GM19452 (cell line): ENCODE data around the gene ADCK2.
"Not testable (repeated sequence)": the region's sequence is repeated elsewhere in the genome, so short reads cannot be mapped to it uniquely, and the experiment has no call there.

Source experiments
- ATAC-seq: cut with Tn5 transposase; IDR thresholded peaks from one replicate; pipeline ENCODE4 v1.9.1; 2021; ENCODE audit not compliant: unreplicated experiment

ADCK2 gene

GRCh38 chr7:140734096-140734495 is 61.4 kb downstream of the ADCK2 start:
- no peak for ATAC-seq

- ATAC-seq: no peak
These were observed 62.0 kb downstream of the ADCK2 start for GRCh38 chr7:140734729-140735128.

GRCh38 chr7:140738280-140738679 is 65.5 kb downstream of the ADCK2 start:
- no peak for ATAC-seq

GRCh38 chr7:140743255-140743654 is 70.5 kb downstream of the ADCK2 start:
- ATAC-seq: not testable (repeated sequence)

GRCh38 chr7:140744005-140744404 is 71.3 kb downstream of the ADCK2 start:
- ATAC-seq: no peak
